HL-60/S4 treated with phorbol 12-myristate 13-acetate at 8.2 ng/mL for 4 days and 3 days (cell line): Measurements from ENCODE around the gene ACTR3C.

Experiments used
- in situ Hi-C: fragments of 300-500 bp; cut with MboI; formaldehyde crosslinking; loops from 2 replicates; pipeline ENCODE4 v1.15.0; 2022; ENCODE audit warnings: low sequenced_read_pairs

Gene ACTR3C

DNA sequence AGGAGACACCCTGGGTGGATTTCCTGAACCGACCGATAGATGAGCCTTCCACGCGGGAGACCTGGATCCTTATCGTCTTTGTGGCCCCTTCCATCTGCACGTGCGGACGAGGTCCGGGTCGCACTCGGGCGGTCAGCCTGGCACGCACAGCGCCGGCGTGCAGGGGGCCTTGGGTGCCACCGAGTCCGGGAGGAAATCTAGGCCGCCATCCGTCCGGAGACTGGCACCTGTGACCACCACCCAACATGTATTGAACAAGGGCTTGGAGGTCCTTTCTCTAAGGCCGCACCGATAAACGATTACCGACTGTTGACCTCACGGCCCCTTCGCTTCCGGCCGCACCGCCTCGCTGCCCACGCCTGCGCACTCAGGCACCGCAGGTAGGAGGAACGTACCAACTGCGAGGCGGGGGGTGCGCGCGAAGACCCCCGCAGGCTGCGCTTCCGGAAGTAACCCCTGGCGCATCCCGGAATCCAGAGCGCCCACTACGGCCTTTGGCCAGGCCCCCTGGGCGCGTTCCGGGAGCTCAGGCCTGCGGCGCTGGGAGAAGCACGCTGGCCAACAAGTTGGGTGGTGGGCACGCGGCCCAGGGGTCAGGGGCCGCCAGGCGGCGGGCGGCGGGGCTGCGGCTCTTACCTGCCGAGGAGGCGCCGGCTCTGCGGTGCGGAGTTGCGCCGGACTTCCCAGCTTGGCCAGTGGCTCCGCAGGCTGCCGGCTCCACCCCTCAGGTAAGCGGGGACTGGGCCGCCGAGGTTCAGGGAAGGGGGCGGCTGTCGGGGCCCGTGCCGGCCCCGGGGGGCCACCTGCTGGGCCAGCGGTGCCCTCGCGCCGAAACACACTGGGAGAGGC, at the start of gene ACTR3C, which contains the start of gene LRRC61:
ACTR3C (minus strand) TSS at position 713 of the 849 bp plus-strand sequence. CDS start 28,249 bp downstream, outside the sequence.
LRRC61 (plus strand) TSS at position 523 of the 849 bp plus-strand sequence. CDS start 13,507 bp downstream, outside the sequence.
- in situ Hi-C loops: no loop called here

DNA sequence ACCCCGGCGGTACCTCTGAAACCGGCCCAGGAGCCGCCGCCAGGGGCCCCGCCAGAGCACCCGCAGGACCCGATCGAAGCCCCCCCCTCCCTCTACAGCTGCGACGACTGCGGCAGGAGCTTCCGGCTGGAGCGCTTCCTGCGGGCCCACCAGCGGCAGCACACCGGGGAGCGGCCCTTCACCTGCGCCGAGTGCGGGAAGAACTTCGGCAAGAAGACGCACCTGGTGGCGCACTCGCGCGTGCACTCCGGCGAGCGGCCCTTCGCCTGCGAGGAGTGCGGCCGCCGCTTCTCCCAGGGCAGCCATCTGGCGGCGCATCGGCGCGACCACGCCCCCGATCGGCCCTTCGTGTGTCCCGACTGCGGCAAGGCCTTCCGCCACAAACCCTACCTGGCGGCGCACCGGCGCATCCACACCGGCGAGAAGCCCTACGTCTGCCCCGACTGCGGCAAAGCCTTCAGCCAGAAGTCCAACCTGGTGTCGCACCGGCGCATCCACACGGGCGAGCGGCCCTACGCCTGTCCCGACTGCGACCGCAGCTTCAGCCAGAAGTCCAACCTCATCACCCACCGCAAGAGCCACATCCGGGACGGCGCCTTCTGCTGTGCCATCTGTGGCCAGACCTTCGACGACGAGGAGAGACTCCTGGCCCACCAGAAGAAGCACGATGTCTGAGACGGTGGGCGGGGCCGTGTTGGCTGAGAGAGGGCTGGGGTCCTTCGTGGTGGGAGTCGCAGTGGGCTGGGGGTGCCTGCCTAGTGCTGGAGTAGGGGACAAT, 49.1 kb upstream of the ACTR3C start:
- in situ Hi-C loops: no loop called here

DNA sequence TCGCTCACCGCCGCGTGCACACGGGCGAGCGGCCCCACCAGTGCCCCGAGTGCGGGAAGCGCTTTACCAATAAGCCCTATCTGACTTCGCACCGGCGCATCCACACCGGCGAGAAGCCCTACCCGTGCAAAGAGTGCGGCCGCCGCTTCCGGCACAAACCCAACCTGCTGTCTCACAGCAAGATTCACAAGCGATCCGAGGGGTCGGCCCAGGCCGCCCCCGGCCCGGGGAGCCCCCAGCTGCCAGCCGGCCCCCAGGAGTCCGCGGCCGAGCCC, 48.6 kb upstream of the ACTR3C start:
- in situ Hi-C loops: no loop called here

DNA sequence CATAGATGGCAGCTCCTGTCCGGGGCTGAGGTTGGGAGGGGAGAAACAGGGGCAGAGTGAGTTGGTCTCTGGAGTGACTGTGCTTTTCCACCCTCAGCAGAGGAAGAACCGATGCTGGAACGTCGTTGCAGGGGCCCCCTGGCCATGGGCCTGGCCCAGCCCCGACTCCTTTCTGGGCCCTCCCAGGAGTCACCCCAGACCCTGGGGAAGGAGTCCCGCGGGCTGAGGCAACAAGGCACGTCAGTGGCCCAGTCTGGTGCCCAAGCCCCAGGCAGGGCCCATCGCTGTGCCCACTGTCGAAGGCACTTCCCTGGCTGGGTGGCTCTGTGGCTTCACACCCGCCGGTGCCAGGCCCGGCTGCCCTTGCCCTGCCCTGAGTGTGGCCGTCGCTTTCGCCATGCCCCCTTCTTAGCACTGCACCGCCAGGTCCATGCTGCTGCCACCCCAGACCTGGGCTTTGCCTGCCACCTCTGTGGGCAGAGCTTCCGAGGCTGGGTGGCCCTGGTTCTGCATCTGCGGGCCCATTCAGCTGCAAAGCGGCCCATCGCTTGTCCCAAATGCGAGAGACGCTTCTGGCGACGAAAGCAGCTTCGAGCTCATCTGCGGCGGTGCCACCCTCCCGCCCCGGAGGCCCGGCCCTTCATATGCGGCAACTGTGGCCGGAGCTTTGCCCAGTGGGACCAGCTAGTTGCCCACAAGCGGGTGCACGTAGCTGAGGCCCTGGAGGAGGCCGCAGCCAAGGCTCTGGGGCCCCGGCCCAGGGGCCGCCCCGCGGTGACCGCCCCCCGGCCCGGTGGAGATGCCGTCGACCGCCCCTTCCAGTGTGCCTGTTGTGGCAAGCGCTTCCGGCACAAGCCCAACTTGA, 48.0 kb upstream of the ACTR3C start:
- in situ Hi-C loops: no loop called here

DNA sequence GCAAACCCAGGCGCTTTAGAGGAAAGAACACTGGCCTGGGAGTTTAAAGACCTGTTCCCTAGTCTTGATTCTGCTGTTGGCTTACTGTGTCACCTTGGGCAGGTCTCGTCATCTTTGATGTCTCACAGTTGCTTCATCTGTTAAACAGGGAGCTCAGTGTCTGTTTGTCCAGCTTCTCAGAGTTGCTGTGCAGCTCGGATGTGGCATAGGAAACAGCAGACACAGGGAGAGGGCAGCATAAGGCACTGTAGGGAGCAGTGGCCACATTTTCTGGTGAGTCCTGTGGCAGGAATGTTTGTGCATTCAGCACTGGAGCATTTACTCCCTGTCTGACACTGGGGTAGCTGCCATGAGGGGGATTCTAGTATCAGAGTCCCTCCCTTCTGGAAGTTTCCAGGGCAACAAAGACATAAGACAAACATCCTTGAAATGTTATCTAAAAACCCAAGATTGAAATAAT, 47.3 kb upstream of the ACTR3C start:
- in situ Hi-C loops: no loop called here

DNA sequence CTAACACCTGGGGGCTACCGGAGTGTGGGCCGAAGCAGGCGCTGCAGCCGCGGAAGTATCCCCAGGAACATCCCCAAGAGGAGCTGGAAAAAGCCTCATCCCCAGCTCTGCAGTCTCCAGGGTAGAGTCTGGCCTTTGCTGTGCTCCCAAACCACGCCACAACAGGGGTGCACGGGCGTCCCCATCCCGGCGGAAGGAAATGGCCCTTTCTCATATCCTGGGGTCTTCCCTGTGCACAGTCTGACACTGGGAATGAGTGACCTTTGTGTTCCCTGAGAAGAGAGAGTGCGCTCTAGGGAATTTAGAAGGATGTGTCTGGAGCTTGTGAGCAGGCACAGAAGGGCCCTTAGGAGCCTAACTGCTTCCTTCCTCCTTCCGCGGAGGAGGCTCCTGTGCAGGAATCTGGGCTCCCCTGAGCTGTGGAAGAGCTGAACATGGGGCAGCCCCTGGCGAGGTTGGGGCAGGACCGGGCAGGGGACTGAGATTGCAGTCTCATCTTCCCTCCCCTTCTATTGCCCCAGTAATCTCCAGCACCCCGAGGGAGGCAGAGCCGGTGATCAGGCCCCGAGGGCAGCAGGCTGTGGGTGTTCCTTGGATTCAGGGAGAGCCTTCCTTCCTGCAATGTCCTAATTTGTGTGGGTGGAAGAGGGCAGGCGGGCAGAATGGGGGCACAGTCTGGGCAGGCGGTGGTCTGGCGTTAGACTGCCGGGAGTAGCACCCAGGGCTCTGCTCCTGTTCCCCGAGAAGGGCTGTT, 46.6 kb upstream of the ACTR3C start:
- in situ Hi-C loops: no loop called here

DNA sequence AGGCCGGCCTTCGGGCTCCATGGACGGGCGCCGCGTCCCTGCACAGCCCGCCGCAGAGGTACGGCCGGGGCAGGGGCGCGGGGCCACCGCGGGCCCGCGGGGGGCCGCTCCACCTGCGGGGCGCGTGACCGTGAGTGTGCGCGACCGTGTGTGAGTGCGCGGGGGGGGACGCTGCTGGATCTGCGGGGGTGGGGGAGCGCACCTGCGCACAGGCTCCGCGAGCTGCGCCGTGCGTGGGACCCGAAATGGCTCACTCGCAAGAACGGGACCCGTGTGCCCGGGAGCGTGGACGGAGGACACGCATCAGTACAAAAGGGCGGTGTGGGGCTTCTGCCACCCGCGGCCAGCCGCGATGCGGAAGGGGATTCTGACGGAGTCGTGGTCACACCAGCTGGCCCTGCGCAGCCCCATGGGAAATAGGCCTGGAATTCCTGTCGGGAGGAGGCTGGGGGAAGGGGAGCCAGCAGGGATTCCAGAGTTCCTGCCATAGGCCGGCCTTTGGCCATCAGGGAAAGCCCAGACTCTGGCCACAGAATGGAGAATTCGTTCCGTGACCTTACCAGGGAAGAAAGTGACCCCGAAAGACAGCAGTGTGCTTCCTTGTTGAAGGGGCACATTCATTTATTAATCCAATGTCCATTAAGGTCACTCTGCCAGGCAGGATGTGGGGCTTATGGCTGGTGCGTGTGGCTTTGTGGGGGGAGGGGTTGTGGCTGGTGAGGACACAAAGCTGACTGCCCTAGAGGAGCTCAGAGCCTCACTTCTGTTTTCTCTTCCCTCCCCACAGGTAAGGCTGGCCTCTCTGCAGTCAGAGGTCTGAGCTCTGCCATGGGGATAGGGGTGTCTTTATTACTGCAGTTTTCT, 45.8 kb upstream of the ACTR3C start:
- in situ Hi-C loops: no loop called here

DNA sequence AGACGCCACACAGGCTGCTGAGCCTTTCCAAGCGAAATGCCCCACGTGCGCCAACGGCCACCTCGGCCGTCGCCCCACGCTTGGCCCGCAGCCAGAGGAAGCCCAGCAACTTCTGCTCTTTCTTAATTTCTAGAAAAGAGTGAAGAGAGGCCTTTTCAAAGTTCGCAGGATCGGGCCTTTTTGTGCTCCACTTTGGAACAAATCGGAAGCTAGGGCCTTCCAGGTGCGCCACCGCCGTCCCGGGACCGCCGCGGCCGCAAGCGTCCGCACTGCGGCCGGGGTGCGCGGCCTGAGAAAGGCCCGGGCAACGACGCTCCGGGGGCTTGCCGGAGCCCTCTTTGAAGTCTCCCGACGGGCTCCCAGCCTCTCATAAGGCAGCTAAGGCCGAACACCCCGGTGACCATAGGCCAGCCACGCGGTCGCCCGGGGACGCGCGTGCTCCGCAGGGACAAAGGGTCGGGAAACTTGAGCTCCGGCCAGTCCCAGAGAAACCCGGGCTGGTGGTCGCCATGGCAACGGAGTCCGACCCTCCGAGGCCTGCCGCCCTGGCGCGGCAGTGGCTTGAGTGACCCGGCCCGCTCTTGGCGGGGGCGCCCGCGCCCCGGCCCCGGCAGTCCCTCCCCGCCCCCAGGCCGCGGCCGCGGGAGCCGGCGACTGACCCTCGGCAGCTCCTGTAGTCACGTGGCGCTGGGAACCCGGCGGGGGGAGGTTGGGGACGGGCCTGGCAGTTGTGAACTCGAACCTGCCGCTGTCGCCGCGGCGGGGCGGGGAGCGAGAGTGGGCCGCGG, 44.9 kb upstream of the ACTR3C start, which contains the start of gene REPIN1:
REPIN1 (plus strand) TSS at position 727 of the 788 bp plus-strand sequence. CDS start 890 bp downstream, outside the sequence.
- in situ Hi-C loops: no loop called here

DNA sequence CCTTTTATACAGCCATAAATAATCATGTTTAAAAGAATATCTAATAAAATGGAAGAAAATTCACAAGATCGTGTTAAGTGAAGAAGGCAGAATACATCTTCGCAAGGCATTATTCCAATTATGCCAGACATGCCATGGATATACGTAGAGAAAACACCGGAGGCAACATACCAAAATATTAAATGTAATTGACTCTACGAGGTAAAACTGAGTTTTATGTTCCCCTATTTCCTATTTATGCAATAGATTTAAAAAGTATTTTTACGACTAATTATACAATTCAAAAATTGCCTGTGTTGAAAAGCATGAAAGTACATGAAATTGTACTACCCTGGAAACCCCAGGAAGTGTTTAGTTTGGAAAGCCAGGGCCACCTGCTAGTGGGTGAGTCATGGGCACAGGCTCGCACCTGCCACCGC, 44.3 kb upstream of the ACTR3C start:
- in situ Hi-C loops: no loop called here

DNA sequence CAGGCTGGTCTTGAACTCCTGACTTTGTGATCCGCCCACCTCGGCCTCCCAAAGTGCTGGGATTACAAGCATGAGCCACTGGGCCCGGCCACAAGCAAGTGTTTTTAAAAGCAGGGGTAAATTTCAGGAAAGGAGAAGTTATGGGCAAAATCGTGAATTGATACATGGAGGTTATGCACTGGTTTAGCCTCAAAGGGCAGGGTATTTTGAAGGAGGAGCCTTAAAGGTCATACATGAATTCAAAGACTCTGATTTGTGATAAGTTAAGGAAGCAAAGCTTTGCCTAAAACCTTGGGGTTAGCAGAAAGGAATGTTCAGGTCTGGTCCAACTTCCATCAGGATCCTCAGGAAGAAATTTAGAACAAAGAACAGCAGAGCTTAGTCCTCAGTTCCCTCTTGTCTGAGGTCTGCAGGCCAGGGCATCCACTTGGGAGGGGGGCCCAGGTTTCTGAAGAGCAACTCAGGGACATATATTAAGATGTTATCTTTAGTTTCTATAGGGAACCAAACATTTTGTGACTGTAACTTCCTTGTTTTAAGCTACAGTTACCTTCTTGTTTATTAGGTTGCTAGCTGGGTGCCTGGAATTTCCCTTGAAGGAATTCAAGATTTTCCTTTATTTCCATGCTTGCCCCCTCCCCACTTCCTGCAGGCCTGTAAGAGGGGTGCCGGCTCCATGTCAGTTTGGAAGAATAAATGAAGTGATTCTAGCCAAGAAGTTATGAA, 42.5 kb upstream of the ACTR3C start:
- in situ Hi-C loops: no loop called here

DNA sequence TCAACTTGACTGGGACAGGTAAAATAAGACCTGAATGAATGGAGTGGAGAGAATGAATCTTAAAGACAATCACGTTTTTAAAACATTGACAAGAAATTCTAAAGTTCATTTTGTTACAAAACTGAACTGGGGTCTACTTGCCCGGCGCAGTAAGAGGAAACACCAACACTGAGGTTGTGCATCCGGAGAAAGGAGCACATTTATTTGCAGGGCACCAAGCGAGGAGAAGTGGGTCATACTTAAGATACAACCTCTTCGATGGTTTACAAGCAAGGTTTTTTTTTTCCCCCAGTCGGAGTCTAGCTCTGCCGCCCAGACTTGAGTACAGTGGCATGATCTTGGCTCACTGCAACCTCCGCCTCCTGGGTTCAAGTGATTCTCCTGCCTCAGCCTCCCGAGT, 41.8 kb upstream of the ACTR3C start:
- in situ Hi-C loops: no loop called here

DNA sequence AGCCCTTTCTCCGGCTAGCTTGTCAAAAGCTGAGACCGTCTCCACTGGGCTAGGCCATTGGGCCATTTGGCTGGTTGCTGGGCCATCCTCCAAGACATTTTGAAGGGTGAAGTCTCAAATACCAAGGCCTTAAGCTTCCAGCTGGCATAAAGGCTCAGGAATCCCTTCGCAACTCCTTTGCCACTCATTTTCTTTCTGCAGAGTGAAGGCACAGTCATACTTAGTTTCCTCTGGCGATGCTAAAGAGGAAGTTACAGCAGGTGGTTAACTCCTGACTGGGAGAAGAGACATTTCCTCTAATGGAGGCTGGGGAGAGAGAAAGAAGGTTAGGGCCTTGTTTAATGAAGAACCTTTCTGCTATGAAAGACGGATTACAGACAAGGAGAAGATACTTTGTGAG, 40.5 kb upstream of the ACTR3C start:
- in situ Hi-C loops: no loop called here

DNA sequence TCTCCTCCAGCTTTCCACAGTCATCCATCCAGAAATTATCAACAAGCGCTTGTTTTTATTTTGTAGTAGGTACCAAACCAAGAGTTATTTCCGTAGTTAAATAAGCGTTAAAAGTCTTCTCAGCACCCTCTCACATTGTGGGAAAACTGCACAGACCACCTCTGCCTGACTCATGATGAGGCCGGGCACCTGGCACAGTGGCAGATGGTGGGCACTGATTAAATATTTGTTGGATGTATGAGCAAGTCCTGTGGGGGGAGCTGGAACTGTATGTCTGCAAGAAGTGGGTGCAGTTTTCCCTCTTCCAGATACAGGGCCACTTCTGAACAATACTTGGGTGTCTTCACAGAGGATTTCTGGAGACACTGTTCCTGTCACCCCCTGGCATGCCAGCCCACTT, 40.0 kb upstream of the ACTR3C start:
- in situ Hi-C loops: no loop called here

DNA sequence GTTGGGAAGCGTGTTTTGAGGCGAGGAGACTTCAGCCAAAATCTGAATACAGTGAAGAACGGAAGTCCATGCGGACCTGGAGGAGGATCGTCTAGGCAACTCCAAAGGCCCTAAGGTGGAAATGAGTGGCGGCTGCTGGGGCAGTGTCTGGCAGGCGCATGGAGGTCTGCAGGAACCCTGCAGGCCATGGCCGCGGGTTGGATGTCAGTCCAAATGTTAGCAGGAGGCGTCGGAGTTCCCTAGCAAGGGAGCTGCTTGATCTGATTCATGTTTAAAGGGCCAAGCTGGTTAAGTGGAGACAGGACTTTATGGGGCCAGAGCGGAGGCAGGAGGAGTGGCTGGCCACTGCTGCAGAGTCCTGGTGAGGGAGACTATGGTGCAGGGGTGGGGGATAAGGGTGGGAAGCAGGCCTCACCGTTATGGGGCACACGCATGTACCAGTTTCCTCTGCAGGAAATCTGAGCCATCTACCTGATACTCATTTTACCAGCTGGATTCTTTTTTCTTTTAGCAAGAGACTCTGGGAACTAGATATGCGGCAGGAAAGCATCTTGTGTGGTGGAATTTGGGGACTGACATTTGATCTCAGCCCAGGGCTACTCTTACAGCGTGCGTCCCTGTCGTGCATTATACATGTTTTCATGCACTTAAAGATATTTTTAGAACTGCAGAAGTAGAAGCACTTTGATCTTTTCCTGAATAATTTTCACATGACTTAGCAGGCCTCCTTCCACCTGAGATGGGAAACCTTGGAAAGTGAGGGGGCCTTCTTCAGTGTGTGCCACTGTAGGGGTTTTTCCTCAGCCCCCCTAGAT, 38.7 kb upstream of the ACTR3C start:
- in situ Hi-C loops: no loop called here

DNA sequence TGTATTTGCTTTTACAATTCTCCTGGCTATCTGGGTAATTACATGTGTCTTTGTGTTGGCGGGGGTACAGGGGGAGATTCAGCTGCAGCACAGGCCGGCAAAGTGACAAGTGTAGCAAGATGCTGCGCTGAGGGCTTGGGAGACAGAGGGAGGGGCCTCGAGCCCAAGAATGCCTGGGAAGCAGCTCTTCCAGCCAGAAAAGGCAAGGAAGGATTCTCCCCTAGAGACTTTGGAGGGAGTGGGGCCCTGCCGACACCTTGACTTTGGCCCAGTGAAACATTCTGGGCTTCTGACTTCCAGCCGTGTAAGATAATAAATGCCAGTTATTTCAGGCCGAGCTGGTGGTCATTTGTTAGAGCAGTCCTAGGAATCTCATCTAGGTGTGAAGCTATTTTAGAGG, 38.1 kb upstream of the ACTR3C start:
- in situ Hi-C loops: no loop called here

DNA sequence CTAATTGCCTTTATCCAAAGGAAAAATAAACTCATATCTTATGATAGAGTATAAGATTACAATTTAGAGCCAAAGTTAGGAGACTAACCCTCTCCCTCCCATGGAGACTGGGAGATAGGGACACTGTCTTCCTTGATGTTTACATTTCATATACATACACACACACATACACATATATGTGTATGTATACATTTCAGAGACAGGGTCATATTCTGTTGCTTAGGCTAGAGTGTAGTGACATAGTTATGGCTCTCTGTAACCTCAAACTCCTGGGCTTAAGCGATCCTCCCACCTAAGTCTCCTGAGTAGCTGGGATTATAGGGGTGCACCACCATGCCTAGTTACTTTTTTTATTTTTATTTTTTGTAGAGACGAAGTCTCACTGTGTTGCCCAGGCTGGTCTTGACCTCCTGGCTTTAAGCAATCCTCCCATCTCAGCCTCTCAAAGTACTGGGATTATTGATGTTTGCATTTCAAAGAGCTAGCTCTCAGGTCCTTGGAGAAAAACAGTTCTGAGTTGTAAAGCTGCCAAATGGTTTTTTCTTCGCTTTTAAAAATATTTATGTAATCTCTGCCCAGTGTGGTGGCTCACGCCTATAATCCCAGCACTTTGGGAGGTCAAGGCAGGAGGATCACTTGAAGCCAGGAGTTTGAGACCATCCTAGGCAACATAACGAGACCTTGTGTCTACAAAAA, 37.2 kb upstream of the ACTR3C start:
- in situ Hi-C loops: no loop called here
